Measurements from ENCODE around the gene KLHL40. TPM values are rescaled to one million over a fixed set of nuclear protein-coding genes. Genes with fewer than 3 reads are reported as not detected.

The KLHL40 gene
- total RNA-seq, 4 donors from 2014 or later: 0.19 TPM; not detected in 3

DNA sequence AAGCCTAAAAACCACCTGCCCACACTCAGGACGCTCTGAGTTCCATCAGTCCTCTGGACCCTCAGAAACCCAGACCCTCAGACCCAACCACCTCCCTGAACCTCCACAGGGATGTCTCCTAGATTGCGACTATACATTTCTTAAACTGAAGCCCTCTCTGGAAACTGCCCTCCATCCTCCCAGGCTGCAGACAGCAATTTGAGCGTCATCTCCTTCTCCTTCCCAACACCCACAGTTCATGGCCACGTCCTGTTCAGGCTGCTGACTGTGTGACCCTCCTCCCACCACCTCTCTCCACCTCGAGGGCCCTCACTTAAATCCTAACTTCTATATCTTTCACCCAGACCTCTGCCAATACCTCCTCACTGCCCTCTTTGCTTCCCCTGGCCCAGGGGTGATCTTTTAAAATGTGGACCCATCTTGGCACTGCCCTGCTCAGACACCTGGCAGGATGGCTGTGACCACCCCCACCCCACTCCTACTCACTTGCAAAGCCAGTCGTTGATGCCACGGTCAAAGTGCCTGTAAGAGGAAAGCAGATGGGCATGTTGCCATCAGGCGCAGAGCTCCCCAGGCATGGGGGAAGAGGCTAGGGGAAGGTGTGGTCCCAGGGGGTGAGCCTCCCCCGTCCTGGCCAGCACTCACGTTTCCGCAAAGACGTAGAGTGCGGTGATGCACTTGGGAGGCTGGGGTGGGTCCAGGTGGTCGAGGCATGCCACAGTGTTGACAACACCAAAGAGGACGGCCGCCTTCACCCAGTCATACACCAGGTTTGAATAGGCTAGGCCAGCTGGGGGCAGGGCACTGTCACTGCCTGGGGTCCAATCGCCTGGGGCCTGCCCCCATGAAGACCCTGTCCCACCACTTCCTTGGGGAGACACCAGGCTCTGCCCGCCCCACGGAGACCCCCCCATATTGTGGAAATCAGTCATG lies 11.3 kb downstream of the KLHL40 start:
- ATAC-seq (ENCODE audit: low FRiP score) (no peak), DNase-seq (ENCODE audit: low spot score) (peak; percentile 6)
- TF ChIP-seq, protein P1, sequence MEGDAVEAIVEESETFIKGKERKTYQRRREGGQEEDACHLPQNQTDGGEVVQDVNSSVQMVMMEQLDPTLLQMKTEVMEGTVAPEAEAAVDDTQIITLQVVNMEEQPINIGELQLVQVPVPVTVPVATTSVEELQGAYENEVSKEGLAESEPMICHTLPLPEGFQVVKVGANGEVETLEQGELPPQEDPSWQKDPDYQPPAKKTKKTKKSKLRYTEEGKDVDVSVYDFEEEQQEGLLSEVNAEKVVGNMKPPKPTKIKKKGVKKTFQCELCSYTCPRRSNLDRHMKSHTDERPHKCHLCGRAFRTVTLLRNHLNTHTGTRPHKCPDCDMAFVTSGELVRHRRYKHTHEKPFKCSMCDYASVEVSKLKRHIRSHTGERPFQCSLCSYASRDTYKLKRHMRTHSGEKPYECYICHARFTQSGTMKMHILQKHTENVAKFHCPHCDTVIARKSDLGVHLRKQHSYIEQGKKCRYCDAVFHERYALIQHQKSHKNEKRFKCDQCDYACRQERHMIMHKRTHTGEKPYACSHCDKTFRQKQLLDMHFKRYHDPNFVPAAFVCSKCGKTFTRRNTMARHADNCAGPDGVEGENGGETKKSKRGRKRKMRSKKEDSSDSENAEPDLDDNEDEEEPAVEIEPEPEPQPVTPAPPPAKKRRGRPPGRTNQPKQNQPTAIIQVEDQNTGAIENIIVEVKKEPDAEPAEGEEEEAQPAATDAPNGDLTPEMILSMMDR (IDR thresholded peaks at IDR 0.05): no peak

DNA sequence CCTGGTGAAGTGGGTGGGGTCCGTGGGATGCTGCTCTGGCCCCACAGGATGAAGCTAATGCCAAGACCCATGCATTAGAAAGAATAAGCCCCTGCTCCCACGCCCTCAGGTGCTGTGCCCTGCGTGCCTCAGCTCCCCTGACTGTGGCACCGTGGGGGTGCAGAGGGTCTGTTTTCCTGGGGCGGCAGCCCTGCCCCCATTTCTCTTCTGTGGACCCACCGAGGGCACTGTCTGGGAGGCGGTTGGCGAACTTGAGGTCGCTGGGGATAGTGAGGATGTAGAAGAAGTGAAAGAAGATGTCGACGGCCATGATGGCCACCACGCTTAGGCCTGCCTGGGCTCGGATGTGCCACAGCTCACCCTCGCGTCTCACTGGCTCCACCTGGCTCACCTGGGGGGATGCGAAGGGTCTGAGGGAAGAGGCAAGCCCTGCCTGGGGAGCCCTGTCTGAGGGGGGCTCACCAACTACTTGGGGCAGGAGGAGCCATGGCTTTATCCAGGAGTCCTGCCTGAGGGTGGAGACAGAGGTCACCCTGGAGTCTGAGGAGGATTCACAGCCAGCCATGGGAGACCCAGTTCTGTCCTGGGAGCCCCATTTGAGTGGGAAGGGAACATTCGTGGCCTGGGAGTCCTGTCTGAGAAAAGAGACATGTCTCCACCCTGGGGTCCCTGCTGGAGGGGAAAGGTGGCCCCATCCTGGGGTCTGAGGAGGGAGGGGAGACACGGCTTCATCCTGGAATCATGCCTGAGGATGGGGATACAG lies 12.1 kb downstream of the KLHL40 start:
- DNase-seq (ENCODE audit: low spot score): peak; percentile 17

GRCh38 chr3:42698216-42698910 lies 13.0 kb downstream of the KLHL40 start:
- no peak for ATAC-seq (ENCODE audit: low FRiP score)
- TF ChIP-seq, protein P1 (IDR thresholded peaks at IDR 0.05): no peak
- peak; percentile 14 for DNase-seq (ENCODE audit: low spot score)

More for the DNA sequence above, 12.1 kb downstream of the KLHL40 start:
- no peak for ATAC-seq (ENCODE audit: low FRiP score)
- TF ChIP-seq, protein P1 (IDR thresholded peaks at IDR 0.05): no peak

GRCh38 chr3:42698911-42699230 lies 13.5 kb downstream of the KLHL40 start:
- peak; percentile 13 for ATAC-seq (ENCODE audit: low FRiP score)
- TF ChIP-seq, protein P1 (IDR thresholded peaks at IDR 0.05): no peak
- DNase-seq (ENCODE audit: low spot score): no peak

GRCh38 chr3:42699511-42699971 lies 14.2 kb downstream of the KLHL40 start:
- ATAC-seq (ENCODE audit: low FRiP score) (no peak), DNase-seq (ENCODE audit: low spot score) (no peak)
- TF ChIP-seq, protein P1 (IDR thresholded peaks at IDR 0.05): no peak

DNA sequence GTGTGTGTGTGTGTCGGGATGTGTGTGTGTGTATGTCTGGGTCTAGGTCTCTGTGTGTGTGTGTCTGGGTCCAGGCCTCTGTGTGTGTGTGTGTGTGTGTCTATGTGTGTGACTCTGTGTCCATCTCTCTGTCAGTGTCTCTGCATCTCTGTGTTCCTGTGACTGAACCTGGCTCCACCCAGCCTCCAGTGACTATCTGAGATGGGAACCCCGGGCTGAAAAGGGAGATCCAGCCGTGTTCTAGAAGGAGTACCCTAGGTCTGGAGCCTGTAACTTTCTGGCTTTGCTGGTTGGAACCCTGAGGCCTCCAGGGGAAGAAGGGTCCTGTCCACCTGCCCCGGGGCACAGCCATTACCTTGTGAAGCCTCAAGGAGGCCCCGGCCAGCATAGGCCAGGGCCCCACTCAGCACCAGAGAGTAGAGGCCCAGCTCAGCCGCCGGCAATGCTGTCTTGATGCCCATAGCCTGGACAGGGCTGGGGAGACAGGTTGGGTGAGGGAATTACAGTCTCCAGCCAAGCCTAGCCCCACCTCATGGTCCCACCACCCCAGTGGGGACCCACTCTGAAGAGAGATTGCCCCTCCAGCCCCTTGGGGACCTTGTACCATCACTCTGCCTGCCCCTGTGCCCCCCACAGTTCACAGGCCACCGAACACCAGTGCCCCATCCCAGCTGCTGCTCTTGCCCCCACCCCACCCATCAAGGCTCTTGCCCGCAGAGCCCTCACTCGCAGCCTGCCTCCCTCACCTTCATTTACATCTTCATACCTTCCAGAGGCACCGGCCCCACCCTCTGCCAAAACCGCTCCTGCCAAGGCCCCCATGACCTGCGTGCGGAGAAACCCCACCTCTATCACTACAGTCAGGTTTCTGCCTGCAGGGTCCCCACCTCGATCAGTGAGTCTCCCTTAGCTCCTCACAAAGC lies 15.3 kb downstream of the KLHL40 start:
- TF ChIP-seq, protein P1 (IDR thresholded peaks at IDR 0.05): no peak
- ATAC-seq (ENCODE audit: low FRiP score) (no peak), DNase-seq (ENCODE audit: low spot score) (peak; percentile 12)

Data from omental fat pad (tissue), 4 donors.